Activated CD4-positive, alpha-beta T cell treated with anti-CD3 and anti-CD28 coated beads, Interleukin-2, amount 50 U/mL, for 4 hours (primary cell): ENCODE data around the gene MPV17L2.

Experiments
- DNase-seq, 2 experiments: peaks; one replicate each; pipeline ENCODE4 v3.0.0-alpha.2; 2020

The MPV17L2 gene

GRCh38 chr19:18160971-18161635 is 31.9 kb upstream of the MPV17L2 start:
- DNase-seq: peak; percentile 67 to 68

GRCh38 chr19:18161636-18162002 is 31.4 kb upstream of the MPV17L2 start:
- DNase-seq: no peak

GRCh38 chr19:18164072-18164471 is 28.9 kb upstream of the MPV17L2 start:
- no peak for DNase-seq

GRCh38 chr19:18165794-18166544 is 27.0 kb upstream of the MPV17L2 start:
- DNase-seq: no peak

- DNase-seq: no peak
Measured at GRCh38 chr19:18167011-18167410, 26.0 kb upstream of the MPV17L2 start.

GRCh38 chr19:18167975-18168645 is 24.9 kb upstream of the MPV17L2 start:
- DNase-seq: peak; percentile 46 to 59

GRCh38 chr19:18168673-18169381 is 24.2 kb upstream of the MPV17L2 start:
- DNase-seq: no peak

- DNase-seq: no peak
Measured at GRCh38 chr19:18170714-18171255, 22.2 kb upstream of the MPV17L2 start.

GRCh38 chr19:18171605-18172327 is 21.3 kb upstream of the MPV17L2 start:
- no peak for DNase-seq

- no peak for DNase-seq
Measured at GRCh38 chr19:18172331-18173053, 20.5 kb upstream of the MPV17L2 start.

- DNase-seq: no peak
Measured at GRCh38 chr19:18173054-18173571, 19.9 kb upstream of the MPV17L2 start.

GRCh38 chr19:18173572-18174288 is 19.3 kb upstream of the MPV17L2 start, which contains the start of gene IFI30:
Gene IFI30, plus strand, starts transcription at chr19:18173813. Its CDS starts 29 bp downstream, at chr19:18173842.
- peak; percentile 47 to 53 for DNase-seq

GRCh38 chr19:18174983-18175382 is 18.0 kb upstream of the MPV17L2 start:
- no peak for DNase-seq

GRCh38 chr19:18176367-18177310 is 16.4 kb upstream of the MPV17L2 start:
- DNase-seq: no peak

- DNase-seq: no peak
Measured at GRCh38 chr19:18179957-18180356, 13.1 kb upstream of the MPV17L2 start.

GRCh38 chr19:18183529-18183928 is 9.5 kb upstream of the MPV17L2 start:
- DNase-seq: no peak

GRCh38 chr19:18185538-18185937 is 7.5 kb upstream of the MPV17L2 start:
- DNase-seq: no peak

- no peak for DNase-seq
Measured at GRCh38 chr19:18190278-18190677, 2.7 kb upstream of the MPV17L2 start.

GRCh38 chr19:18191640-18192062 is 1.4 kb upstream of the MPV17L2 start:
- DNase-seq: no peak
